HUES64 (cell line): Measurements from ENCODE around the gene QKI.

Source experiments
- H3K27ac ChIP-seq: 2 replicates; pipeline ENCODE4 v1.7.0; 2013; ENCODE audit warnings: low read depth, low read length, inconsistent platforms
- H3K27me3 ChIP-seq: 2 replicates; pipeline ENCODE4 v1.6.1; 2013; ENCODE audit warnings: mild to moderate bottlenecking, low read length; ENCODE audit not compliant: insufficient read depth
- H3K36me3 ChIP-seq: 2 replicates; pipeline ENCODE4 v1.6.1; 2013; ENCODE audit warnings: mild to moderate bottlenecking, low read length; ENCODE audit not compliant: insufficient read depth
- H3K4me1 ChIP-seq: 2 replicates; pipeline ENCODE4 v1.6.1; 2013; ENCODE audit warnings: mild to moderate bottlenecking, low read length, moderate library complexity; ENCODE audit not compliant: insufficient read depth
- H3K4me3 ChIP-seq: 2 replicates; pipeline ENCODE4 v1.5.1; 2013; ENCODE audit warnings: mild to moderate bottlenecking, low read length, moderate library complexity
- H3K9ac ChIP-seq: 2 replicates; pipeline ENCODE4 v1.6.1; 2013; ENCODE audit warnings: mild to moderate bottlenecking, low read depth, low read length
- H3K9me3 ChIP-seq: 2 replicates; pipeline ENCODE4 v1.6.1; 2013; ENCODE audit warnings: low read depth, low read length; ENCODE audit not compliant: insufficient read depth
- WGBS: fragments of 150-250, 120-280 bp; methylation state at CpG from one replicate; pipeline ENCODE4 v1.1.7; 2013; ENCODE audit warnings: missing lambda C conversion rate; 5-methylcytosine and 5-hydroxymethylcytosine counted together

QKI gene

GRCh38 chr6:163620101-163620500 is 205.6 kb downstream of the QKI start:
- Histone ChIP-seq H3K9ac (no peak overlapping the region), H3K27ac (no peak overlapping the region), H3K4me3 (no peak overlapping the region), H3K36me3 (no peaks in the 10 kb centered on the region), H3K27me3 (no peaks in the 10 kb centered on the region), H3K9me3 (no peaks in the 10 kb centered on the region), H3K4me1 (no peaks in the 10 kb centered on the region)
- 89% methylated on average over 5 of the region's 5 CpGs for WGBS

GRCh38 chr6:163620670-163621330 is 206.3 kb downstream of the QKI start:
- H3K9ac ChIP-seq: no peak overlapping the region
- 97% methylated on average over 16 of the region's 16 CpGs for WGBS

DNA sequence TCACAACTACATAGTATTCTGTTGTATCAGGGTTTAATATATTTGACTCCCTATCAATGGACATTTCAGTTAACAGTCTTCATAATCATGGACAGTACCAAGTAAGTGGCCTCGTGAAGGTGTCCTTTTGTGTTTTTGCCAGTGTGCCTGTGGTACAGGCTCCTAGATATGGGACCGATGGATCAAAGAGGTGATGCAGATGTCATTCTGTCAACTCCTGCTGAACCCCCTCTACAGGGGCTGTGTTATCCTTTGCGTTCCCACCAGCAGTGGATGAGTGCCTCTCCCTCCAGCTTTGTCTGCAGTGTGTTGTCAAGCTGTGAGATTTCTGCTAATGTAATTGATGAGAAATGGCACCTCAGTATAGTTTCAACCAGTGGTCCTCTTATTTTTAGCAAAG is 210.7 kb downstream of the QKI start:
- Histone ChIP-seq H3K27me3 (no peaks in the 10 kb centered on the region), H3K9me3 (0 out of 2 replicates have a peak, but pooled peaks cover 6% of the 10 kb centered on the region), H3K36me3 (no peaks in the 10 kb centered on the region), H3K9ac (no peak overlapping the region), H3K27ac (no peak overlapping the region), H3K4me1 (no peaks in the 10 kb centered on the region), H3K4me3 (no peak overlapping the region)
- WGBS: 95% methylated on average over 3 of the region's 3 CpGs

More at GRCh38 chr6:163620670-163621330, 206.3 kb downstream of the QKI start:
- Histone ChIP-seq H3K27me3 (no peaks in the 10 kb centered on the region), H3K36me3 (no peaks in the 10 kb centered on the region), H3K27ac (no peak overlapping the region), H3K4me1 (no peaks in the 10 kb centered on the region), H3K9me3 (no peaks in the 10 kb centered on the region), H3K4me3 (no peak overlapping the region)

DNA sequence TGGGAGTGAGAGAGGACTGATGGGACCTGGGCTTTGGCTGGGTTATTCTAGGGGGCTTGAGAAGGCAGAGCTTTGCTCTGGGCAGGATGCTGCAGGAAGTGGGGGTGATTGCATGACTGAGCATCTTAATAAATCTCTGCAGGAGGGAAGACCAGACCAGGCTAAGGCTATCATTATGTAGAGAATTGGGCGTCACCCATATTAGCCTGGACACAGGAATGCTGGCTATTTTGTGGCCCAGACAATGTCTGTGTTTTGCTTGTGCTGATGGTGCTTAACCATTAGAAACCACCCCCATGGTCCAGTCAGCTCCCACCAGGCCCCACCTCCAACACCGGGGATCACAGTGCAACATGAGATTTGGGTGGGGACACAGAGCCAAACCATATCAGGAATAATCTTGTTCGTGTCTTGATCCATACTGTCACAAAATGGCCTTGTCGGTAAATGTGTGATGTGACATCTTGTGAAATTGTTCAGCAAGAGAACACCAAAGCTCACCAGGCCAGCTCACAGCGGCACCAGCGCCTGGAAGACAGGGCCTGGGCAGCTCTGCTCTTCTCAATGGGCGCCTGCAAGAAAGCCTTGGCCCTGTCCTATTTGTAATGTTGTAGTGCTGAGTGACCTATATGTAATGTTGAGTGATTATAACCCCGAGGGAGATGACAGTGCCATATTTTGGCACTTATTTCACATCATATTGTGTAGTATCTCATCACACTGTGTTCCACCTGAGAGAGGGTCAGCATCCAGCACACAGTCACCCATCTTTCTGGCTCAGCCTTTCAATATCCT is 211.8 kb downstream of the QKI start:
- WGBS: 95% methylated on average over 7 of the region's 8 CpGs
- Histone ChIP-seq H3K9me3 (0 out of 2 replicates have a peak, but pooled peaks cover 6% of the 10 kb centered on the region), H3K36me3 (no peaks in the 10 kb centered on the region)

GRCh38 chr6:163627274-163628062 is 212.9 kb downstream of the QKI start:
- Histone ChIP-seq H3K27me3 (no peaks in the 10 kb centered on the region), H3K4me3 (no peak overlapping the region), H3K9me3 (0 out of 2 replicates have a peak, but pooled peaks cover 6% of the 10 kb centered on the region), H3K4me1 (no peaks in the 10 kb centered on the region), H3K36me3 (no peaks in the 10 kb centered on the region), H3K27ac (no peak overlapping the region), H3K9ac (no peak overlapping the region)
- whole genome bisulfite sequencing: 95% methylated on average over 11 of the region's 11 CpGs

More for the DNA sequence above, 211.8 kb downstream of the QKI start:
- no peak overlapping the region for H3K27ac ChIP-seq
- H3K4me1 ChIP-seq: no peaks in the 10 kb centered on the region
- H3K27me3 ChIP-seq: no peaks in the 10 kb centered on the region
- no peak overlapping the region for H3K9ac ChIP-seq
- H3K4me3 ChIP-seq: no peak overlapping the region
